ENCODE data around the gene DLEC1. TPM values are rescaled to one million over a fixed set of nuclear protein-coding genes. Genes with fewer than 3 reads are reported as not detected.

Gene DLEC1
- polyA plus RNA-seq, 1 experiment: 0.04 TPM

DNA sequence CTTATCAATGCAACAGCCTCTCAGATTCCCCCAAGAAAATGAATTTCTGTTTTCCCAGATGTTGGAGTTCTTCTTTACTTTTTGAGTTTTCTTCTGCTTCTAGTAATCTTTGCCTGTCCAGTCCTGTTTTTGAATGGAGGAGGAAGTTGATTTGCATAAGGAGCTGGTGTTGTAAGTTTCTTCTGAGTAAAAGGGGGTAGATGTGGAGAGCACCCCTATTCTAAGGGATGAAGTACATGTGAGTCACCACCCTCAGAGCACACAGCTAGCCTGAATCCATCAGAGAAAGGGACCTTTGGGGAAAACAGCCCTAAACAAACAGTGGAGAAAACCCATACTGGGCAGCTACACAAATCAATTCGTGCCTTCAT, 63.4 kb downstream of the DLEC1 start:
- no peak overlapping the region for H3K27ac ChIP-seq (ENCODE audit: low read depth, low read length)

DNA sequence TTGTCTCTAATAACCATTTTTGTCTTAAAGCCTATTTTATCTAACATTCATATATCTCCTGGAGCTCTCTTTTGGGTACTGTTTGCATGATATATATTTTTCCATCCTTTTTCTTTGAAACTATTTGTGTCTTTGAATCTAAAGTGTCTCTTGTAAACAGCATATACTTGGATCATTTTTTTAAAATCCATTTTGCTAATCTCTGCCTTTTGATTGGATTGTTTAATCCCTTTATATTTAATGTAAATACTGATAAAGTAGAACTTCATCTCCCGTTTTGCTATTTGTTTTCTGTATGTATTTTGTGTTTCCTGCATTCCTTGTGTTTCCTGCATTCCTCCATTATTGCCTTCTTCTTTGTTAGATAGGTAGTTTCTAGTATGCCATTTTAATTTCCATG, 66.5 kb downstream of the DLEC1 start:
- CTCF ChIA-PET: no interaction called here
- no peaks in the 10 kb centered on the region for H3K9me3 ChIP-seq (ENCODE audit: control insufficient read depth, insufficient read depth, low read length)

More for the DNA sequence above, 63.4 kb downstream of the DLEC1 start:
- TF ChIP-seq, protein P1, sequence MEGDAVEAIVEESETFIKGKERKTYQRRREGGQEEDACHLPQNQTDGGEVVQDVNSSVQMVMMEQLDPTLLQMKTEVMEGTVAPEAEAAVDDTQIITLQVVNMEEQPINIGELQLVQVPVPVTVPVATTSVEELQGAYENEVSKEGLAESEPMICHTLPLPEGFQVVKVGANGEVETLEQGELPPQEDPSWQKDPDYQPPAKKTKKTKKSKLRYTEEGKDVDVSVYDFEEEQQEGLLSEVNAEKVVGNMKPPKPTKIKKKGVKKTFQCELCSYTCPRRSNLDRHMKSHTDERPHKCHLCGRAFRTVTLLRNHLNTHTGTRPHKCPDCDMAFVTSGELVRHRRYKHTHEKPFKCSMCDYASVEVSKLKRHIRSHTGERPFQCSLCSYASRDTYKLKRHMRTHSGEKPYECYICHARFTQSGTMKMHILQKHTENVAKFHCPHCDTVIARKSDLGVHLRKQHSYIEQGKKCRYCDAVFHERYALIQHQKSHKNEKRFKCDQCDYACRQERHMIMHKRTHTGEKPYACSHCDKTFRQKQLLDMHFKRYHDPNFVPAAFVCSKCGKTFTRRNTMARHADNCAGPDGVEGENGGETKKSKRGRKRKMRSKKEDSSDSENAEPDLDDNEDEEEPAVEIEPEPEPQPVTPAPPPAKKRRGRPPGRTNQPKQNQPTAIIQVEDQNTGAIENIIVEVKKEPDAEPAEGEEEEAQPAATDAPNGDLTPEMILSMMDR (IDR thresholded peaks at IDR 0.05; ENCODE audit: low read depth, low read length): no peak
- DNase-seq (ENCODE audit: low read depth, low spot score): no peak
- Histone ChIP-seq H3K9me3 (ENCODE audit: control insufficient read depth, insufficient read depth, low read length) (no peaks in the 10 kb centered on the region), H3K27me3 (ENCODE audit: control insufficient read depth, insufficient read depth, low read length) (peaks cover 8% of the 10 kb centered on the region), H3K4me3 (ENCODE audit: low read depth, low read length) (no peak overlapping the region)
- POLR2A ChIA-PET: no interaction called here
- CTCF ChIA-PET: no interaction called here

DNA sequence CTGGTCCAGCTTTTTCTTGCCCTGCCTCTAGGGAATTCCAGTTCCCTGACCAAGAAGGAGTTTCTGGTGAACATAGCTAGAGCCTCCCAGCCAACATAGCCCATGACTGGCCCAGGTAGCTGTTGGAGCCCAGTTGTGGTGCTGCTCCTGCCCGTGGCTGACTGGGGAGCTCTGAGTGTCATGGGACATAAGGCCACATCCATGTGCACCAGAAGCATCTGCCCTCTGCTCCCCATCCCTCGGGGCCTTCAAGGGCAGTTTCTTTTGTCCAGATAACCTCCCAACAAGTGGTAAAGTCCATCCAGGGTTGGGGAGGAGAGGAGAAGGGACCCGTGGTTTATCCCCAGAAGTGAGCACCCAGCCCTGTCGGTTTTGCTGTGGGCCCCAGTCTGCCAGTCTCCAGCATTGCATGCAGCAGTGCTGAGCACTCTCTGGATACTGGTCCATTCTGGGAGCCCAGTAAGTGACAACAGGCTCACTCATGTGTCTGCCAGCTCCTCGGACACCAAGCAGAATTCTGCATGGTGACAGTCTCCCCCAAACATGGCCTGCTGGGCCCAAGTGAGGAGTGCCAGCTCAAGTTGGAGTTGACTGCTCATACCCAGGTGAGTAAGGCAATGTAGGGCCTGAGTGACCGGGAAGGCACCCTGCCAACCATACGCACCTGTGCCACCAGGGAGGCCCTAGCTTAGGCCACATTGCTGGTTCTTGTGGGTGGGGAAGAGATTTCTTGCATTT, 69.1 kb downstream of the DLEC1 start:
- no peaks in the 10 kb centered on the region for H3K27me3 ChIP-seq (ENCODE audit: control insufficient read depth, insufficient read depth, low read length)
- ChIA-PET POLR2A (interaction anchor here (0.6 to 1.1 kb wide), 2 partner anchors 10 to 133 kb away, joined by 4 read pairs; no protein-coding TSS in a partner anchor), CTCF (no interaction called here)
- no peak overlapping the region for H3K27ac ChIP-seq (ENCODE audit: low read depth, low read length)
- no peak for DNase-seq (ENCODE audit: low read depth, low spot score)
- TF ChIP-seq, protein P1 (IDR thresholded peaks at IDR 0.05; ENCODE audit: low read depth, low read length): no peak
- no peaks in the 10 kb centered on the region for H3K9me3 ChIP-seq (ENCODE audit: control insufficient read depth, insufficient read depth, low read length)
- no peak overlapping the region for H3K4me3 ChIP-seq (ENCODE audit: low read depth, low read length)

More for the DNA sequence above, 66.5 kb downstream of the DLEC1 start:
- no peak for DNase-seq (ENCODE audit: low read depth, low spot score)
- TF ChIP-seq, protein P1 (IDR thresholded peaks at IDR 0.05; ENCODE audit: low read depth, low read length): no peak
- peaks cover 4% of the 10 kb centered on the region for H3K27me3 ChIP-seq (ENCODE audit: control insufficient read depth, insufficient read depth, low read length)
- POLR2A ChIA-PET: no interaction called here
- no peak overlapping the region for H3K4me3 ChIP-seq (ENCODE audit: low read depth, low read length)
- H3K27ac ChIP-seq (ENCODE audit: low read depth, low read length): no peak overlapping the region

GRCh38 chr3:38108649-38109579, 69.9 kb downstream of the DLEC1 start:
- Histone ChIP-seq H3K27me3 (ENCODE audit: control insufficient read depth, insufficient read depth, low read length) (no peaks in the 10 kb centered on the region), H3K4me3 (ENCODE audit: low read depth, low read length) (no peak overlapping the region), H3K9me3 (ENCODE audit: control insufficient read depth, insufficient read depth, low read length) (no peaks in the 10 kb centered on the region), H3K27ac (ENCODE audit: low read depth, low read length) (no peak overlapping the region)
- POLR2A ChIA-PET: interaction anchor here (1.1 kb wide), 1 partner anchor 9 kb away, joined by 4 read pairs; no protein-coding TSS in a partner anchor
- CTCF ChIA-PET: no interaction called here
- no peak for DNase-seq (ENCODE audit: low read depth, low spot score)
- TF ChIP-seq, protein P1 (IDR thresholded peaks at IDR 0.05; ENCODE audit: low read depth, low read length): no peak
